ENCODE data around the gene IL19.
A peak's percentile ranks its signal among the peaks of the same experiment; 100 is the strongest.

The IL19 gene

GRCh38 chr1:206864939-206865671, 94.5 kb downstream of the IL19 start, which contains the start of gene IL20:
TSS of gene IL20 (plus strand) at chr1:206865623. CDS start at chr1:206865853, 230 bp downstream.
- H3K4me1 ChIP-seq (ENCODE audit: control insufficient read depth, insufficient read depth, low read length): no peaks in the 10 kb centered on the region
- ChIA-PET POLR2A (no interaction called here), CTCF (interaction anchor here (0.6 to 2.8 kb wide), 32 partner anchors 8 to 386 kb away, joined by 3 to 27 read pairs (median 5); no protein-coding TSS in a partner anchor)
- H3K9me3 ChIP-seq (ENCODE audit: control insufficient read depth, insufficient read depth, low read depth, low read length): no peaks in the 10 kb centered on the region
- no peaks in the 10 kb centered on the region for H3K36me3 ChIP-seq (ENCODE audit: control insufficient read depth in 2 of 2, insufficient read depth in 1 of 2, low read length in 2 of 2)
- no peak within 1 kb of the TSS for H3K4me3 ChIP-seq (ENCODE audit: low read depth, low read length)
- TF ChIP-seq PRDM1 (tag by site-specific recombination; IDR thresholded peaks at IDR 0.05): 0 out of 2 replicates have a peak, but pooled peaks have one; percentile 29
- TF ChIP-seq REPIN1 (tag by site-specific recombination; IDR thresholded peaks at IDR 0.05; ENCODE audit: low read depth): no peak
- TF ChIP-seq ZNF660 (tag by site-specific recombination; IDR thresholded peaks at IDR 0.05): peak; percentile 83
- no peak for TF ChIP-seq INSM2 (tag by site-specific recombination; IDR thresholded peaks at IDR 0.05)
- TF ChIP-seq CTCF (tag by site-specific recombination; IDR thresholded peaks at IDR 0.05): peak; percentile 68
- TF ChIP-seq ZBTB17 (tag by site-specific recombination; IDR thresholded peaks at IDR 0.05): peak; percentile 55
- peak; percentile 42 for TF ChIP-seq ZNF654 (tag by site-specific recombination; IDR thresholded peaks at IDR 0.05; ENCODE audit: low read depth)
- H3K27ac ChIP-seq (ENCODE audit: extremely low read depth, low read depth, low read length): no peak within 1 kb of the TSS

GRCh38 chr1:206866062-206866461, 95.5 kb downstream of the IL19 start:
- Histone ChIP-seq H3K4me3 (ENCODE audit: low read depth, low read length) (no peak overlapping the region), H3K4me1 (ENCODE audit: control insufficient read depth, insufficient read depth, low read length) (no peaks in the 10 kb centered on the region), H3K36me3 (ENCODE audit: control insufficient read depth in 2 of 2, insufficient read depth in 1 of 2, low read length in 2 of 2) (no peaks in the 10 kb centered on the region), H3K9me3 (ENCODE audit: control insufficient read depth, insufficient read depth, low read depth, low read length) (no peaks in the 10 kb centered on the region), H3K27ac (ENCODE audit: extremely low read depth, low read depth, low read length) (no peak overlapping the region)
- CTCF ChIA-PET: interaction anchor here (1.2 to 2.6 kb wide), 9 partner anchors 13 to 140 kb away, joined by 5 to 22 read pairs (median 8); no protein-coding TSS in a partner anchor
- POLR2A ChIA-PET: no interaction called here
- TF ChIP-seq ZNF10 (tag by site-specific recombination; IDR thresholded peaks at IDR 0.05): no peak
- no peak for TF ChIP-seq TCF7L2 (IDR thresholded peaks at IDR 0.05; ENCODE audit: borderline replicate concordance, low read depth, low read length)
- TF ChIP-seq ZNF184 (tag by site-specific recombination; IDR thresholded peaks at IDR 0.05): no peak
- TF ChIP-seq GFI1B (tag by site-specific recombination; IDR thresholded peaks at IDR 0.05): no peak
- no peak for TF ChIP-seq BCL11A (tag by site-specific recombination; IDR thresholded peaks at IDR 0.05; ENCODE audit: low read depth)
- TF ChIP-seq ZNF394 (tag by site-specific recombination; IDR thresholded peaks at IDR 0.05; ENCODE audit: borderline replicate concordance): no peak

GRCh38 chr1:206867239-206867638, 96.7 kb downstream of the IL19 start:
- Histone ChIP-seq H3K36me3 (ENCODE audit: control insufficient read depth in 2 of 2, insufficient read depth in 1 of 2, low read length in 2 of 2) (no peaks in the 10 kb centered on the region), H3K27ac (ENCODE audit: extremely low read depth, low read depth, low read length) (no peak overlapping the region), H3K9me3 (ENCODE audit: control insufficient read depth, insufficient read depth, low read depth, low read length) (no peaks in the 10 kb centered on the region), H3K4me3 (ENCODE audit: low read depth, low read length) (no peak overlapping the region), H3K4me1 (ENCODE audit: control insufficient read depth, insufficient read depth, low read length) (no peaks in the 10 kb centered on the region)
- ChIA-PET CTCF (interaction anchor here (0.7 to 2.6 kb wide), 5 partner anchors 11 to 141 kb away, joined by 3 to 13 read pairs (median 5); no protein-coding TSS in a partner anchor), POLR2A (no interaction called here)
- TF ChIP-seq KLF16 (tag by site-specific recombination; IDR thresholded peaks at IDR 0.05) (no peak), ZNF112 (tag by site-specific recombination; IDR thresholded peaks at IDR 0.05) (no peak), ZBTB8A (tag by site-specific recombination; IDR thresholded peaks at IDR 0.05) (no peak), PRDM6 (tag by site-specific recombination; IDR thresholded peaks at IDR 0.05) (no peak), ZBTB6 (tag by site-specific recombination; IDR thresholded peaks at IDR 0.05) (no peak), ZNF416 (tag by site-specific recombination; IDR thresholded peaks at IDR 0.05) (no peak), ZNF571 (tag by site-specific recombination; IDR thresholded peaks at IDR 0.05) (no peak), ZNF837 (tag by site-specific recombination; IDR thresholded peaks at IDR 0.05) (no peak), ZNF560 (tag by site-specific recombination; IDR thresholded peaks at IDR 0.05; ENCODE audit: borderline replicate concordance) (no peak), ZNF514 (tag by site-specific recombination; IDR thresholded peaks at IDR 0.05) (no peak), EGR2 (tag by site-specific recombination; IDR thresholded peaks at IDR 0.05; ENCODE audit: low read depth) (no peak), KLF17 (tag by site-specific recombination; IDR thresholded peaks at IDR 0.05) (no peak)
